Liver (tissue), 3 donors: Measurements from ENCODE around the gene GRID1.

Experiments
- CTCF ChIP-seq: fragments of 150-350 bp; IDR thresholded peaks from 2 replicates; pipeline ENCODE4 v1.5.1; 2017; ENCODE audit warnings: improper control_type of control experiment, low read depth, low read length; ENCODE audit not compliant: missing input control
- FOXA1 ChIP-seq: IDR thresholded peaks from 2 replicates; pipeline ENCODE4 v1.6.1; 2016; ENCODE audit warnings: antibody characterized with exemption
- GABPA ChIP-seq, 2 donors: IDR thresholded peaks in 1 of 2; conservative IDR thresholded peaks in 1 of 2; 2 replicates each; pipeline ENCODE4 v1.6.1; 2016; ENCODE audit warnings: antibody characterized with exemption in 2 of 2, mild to moderate bottlenecking in 1 of 2, moderate library complexity in 1 of 2
- NR2F2 ChIP-seq: IDR thresholded peaks from 2 replicates; pipeline ENCODE4 v1.6.1; 2016; ENCODE audit warnings: antibody characterized with exemption
- RAD21 ChIP-seq, 2 donors: IDR thresholded peaks; 2 replicates each; pipeline ENCODE4 v1.6.1; 2016; ENCODE audit warnings: antibody characterized with exemption in 2 of 2, mild to moderate bottlenecking in 2 of 2
- YY1 ChIP-seq: IDR thresholded peaks from 2 replicates; pipeline ENCODE4 v1.6.1; 2016; ENCODE audit warnings: antibody characterized with exemption, mild to moderate bottlenecking
- ZBTB33 ChIP-seq: IDR thresholded peaks from 2 replicates; pipeline ENCODE4 v1.6.1; 2016; ENCODE audit warnings: antibody characterized with exemption
- donor health status: healthy.
- donor health status: healthy.

GRCh38 chr10:85848756-85849155 lies 517.8 kb downstream of the GRID1 start:
- TF ChIP-seq FOXA1, result no peak
- TF ChIP-seq NR2F2, result no peak
- TF ChIP-seq CTCF, result no peak
- no peak for TF ChIP-seq RAD21 (IDR thresholded peaks at IDR 0.05)
- TF ChIP-seq YY1, result no peak
- no peak for TF ChIP-seq GABPA (IDR thresholded peaks at IDR 0.05 in 1 of 2, conservative IDR thresholded peaks at IDR 0.05 in 1 of 2)
- TF ChIP-seq ZBTB33, result no peak
